Left ventricle myocardium inferior (tissue), 1 donor: Measurements from ENCODE around the gene PLEKHO2. TPM values are rescaled to one million over a fixed set of nuclear protein-coding genes. Genes with fewer than 3 reads are reported as not detected.

ENCODE experiments used
- DNase-seq: peaks from one replicate; pipeline ENCODE4 v3.0.0-alpha.2; 2020
- H3K27ac ChIP-seq: fragments of 200-600 bp; replicated peaks from 2 replicates; pipeline ENCODE4 v1.8.0; 2021
- H3K27me3 ChIP-seq: fragments of 200-600 bp; 2 replicates; pipeline ENCODE4 v1.8.0; 2021; ENCODE audit warnings: low read depth
- H3K36me3 ChIP-seq: fragments of 200-600 bp; 2 replicates; pipeline ENCODE4 v1.8.0; 2021
- H3K4me1 ChIP-seq: fragments of 200-600 bp; 2 replicates; pipeline ENCODE4 v1.8.0; 2021
- H3K4me3 ChIP-seq: fragments of 200-600 bp; 2 replicates; pipeline ENCODE4 v1.8.0; 2021; ENCODE audit warnings: mild to moderate bottlenecking, moderate library complexity
- H3K9me3 ChIP-seq: fragments of 200-600 bp; replicated peaks from 2 replicates; pipeline ENCODE4 v1.8.0; 2021
- intact Hi-C: fragments of 100-400 bp; cut with micrococcal nuclease; formaldehyde crosslinking; loops from one replicate; pipeline ENCODE4 v1.11.0; 2022
- total RNA-seq: library from RNA; stranded (reverse); fragmentation: NEBNext Ultra II Directional; extraction: Animal tissue kit (Norgen Biotek cat#: 25700); gene quantifications from one replicate; pipeline ENCODE4 v1.2.1, GENCODE V29; 2021
- TF ChIP-seq, protein P1 (sequence below): fragments of 200-600 bp; IDR thresholded peaks from 2 replicates; pipeline ENCODE4 v1.8.0; 2021; ENCODE audit warnings: antibody characterized with exemption, mild to moderate bottlenecking, borderline replicate concordance
- donor health status: DM: no; HTN: yes; CAD: no; lungs with severe emphysema.

PLEKHO2 gene
- total RNA-seq, 1 donor from 2014 or later = 8.0 TPM

DNA sequence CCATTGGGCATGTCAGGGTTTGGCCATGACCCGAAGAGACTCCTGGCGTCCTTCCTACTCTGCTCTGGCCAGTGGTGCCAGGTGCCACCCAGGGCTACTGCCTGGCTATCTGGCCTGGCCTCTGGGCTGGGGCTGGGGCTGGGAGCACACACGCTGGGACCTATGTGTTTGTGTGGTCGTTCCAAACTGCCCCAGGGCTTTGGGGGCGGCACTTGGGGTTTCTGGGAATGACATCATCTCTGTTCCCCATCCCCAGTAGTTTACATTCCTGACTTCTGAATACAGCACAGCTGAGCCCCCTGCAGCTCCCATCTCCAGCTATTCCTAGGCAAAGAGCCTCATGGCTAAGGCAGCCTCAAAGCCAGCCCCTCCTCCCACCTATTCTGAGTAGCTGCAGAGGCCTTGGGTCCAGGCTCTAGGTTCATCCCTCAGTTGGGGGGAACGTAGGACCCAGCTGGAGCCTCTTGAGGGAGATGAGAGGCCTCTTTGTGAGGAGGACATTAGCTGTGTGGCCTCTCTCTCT is 24.3 kb downstream of the PLEKHO2 start:
- no peak overlapping the region for H3K27ac ChIP-seq
- H3K36me3 ChIP-seq = peaks cover 40% of the 10 kb centered on the region
- intact Hi-C loops = no loop called here
- no peaks in the 10 kb centered on the region for H3K27me3 ChIP-seq
- H3K4me1 ChIP-seq = peaks cover 29% of the 10 kb centered on the region
- TF ChIP-seq, protein P1, sequence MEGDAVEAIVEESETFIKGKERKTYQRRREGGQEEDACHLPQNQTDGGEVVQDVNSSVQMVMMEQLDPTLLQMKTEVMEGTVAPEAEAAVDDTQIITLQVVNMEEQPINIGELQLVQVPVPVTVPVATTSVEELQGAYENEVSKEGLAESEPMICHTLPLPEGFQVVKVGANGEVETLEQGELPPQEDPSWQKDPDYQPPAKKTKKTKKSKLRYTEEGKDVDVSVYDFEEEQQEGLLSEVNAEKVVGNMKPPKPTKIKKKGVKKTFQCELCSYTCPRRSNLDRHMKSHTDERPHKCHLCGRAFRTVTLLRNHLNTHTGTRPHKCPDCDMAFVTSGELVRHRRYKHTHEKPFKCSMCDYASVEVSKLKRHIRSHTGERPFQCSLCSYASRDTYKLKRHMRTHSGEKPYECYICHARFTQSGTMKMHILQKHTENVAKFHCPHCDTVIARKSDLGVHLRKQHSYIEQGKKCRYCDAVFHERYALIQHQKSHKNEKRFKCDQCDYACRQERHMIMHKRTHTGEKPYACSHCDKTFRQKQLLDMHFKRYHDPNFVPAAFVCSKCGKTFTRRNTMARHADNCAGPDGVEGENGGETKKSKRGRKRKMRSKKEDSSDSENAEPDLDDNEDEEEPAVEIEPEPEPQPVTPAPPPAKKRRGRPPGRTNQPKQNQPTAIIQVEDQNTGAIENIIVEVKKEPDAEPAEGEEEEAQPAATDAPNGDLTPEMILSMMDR = no peak
- no peaks in the 10 kb centered on the region for H3K9me3 ChIP-seq
- DNase-seq = no peak
- no peak overlapping the region for H3K4me3 ChIP-seq

DNA sequence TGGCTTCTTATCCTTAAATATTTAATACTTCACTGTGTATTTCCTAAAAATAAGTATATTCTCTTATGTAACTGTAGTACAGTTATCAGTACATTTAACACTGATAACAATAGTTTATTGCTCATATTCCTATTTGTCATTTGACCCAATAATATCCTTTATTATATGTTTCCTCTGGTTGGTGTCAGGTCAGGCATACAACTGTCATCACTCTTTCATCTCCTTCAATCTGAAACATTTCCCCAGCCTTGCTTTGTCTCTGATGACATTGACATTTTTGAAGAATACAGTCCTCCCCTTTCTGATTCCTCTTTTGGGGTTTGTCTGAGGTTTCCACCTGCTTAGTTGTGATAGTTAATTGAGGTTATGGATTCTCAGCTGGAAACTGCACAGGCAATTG is 27.8 kb downstream of the PLEKHO2 start:
- Histone ChIP-seq H3K27me3 (no peaks in the 10 kb centered on the region), H3K4me3 (no peak overlapping the region), H3K27ac (no peak overlapping the region), H3K9me3 (no peaks in the 10 kb centered on the region), H3K4me1 (peaks cover 31% of the 10 kb centered on the region), H3K36me3 (peaks cover 25% of the 10 kb centered on the region)
- DNase-seq = no peak
- TF ChIP-seq, protein P1 = no peak
- intact Hi-C loops = no loop called here

DNA sequence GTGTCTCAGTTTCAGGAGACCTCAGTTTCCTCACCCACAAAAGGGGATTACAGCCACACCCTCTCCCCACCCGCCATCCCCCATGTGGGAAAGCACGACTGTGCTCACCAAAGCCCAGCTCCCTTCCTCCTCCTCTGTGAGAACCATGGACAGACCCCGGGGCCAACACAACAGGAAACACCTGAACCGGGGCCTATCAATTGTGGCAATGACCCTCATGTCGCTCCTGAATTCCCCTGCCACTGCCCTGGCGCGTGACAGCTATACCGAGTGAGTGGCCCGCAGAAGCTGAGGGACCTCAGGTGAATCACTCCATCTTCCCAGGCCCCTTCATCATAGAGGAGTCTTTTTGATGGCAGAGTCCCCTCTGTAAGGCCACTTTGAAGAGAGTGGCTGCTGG is 28.6 kb downstream of the PLEKHO2 start:
- H3K27me3 ChIP-seq = no peaks in the 10 kb centered on the region
- TF ChIP-seq, protein P1 = no peak
- peaks cover 16% of the 10 kb centered on the region for H3K36me3 ChIP-seq
- peaks cover 24% of the 10 kb centered on the region for H3K4me1 ChIP-seq
- no peak overlapping the region for H3K4me3 ChIP-seq
- DNase-seq = no peak
- no peak overlapping the region for H3K27ac ChIP-seq
- intact Hi-C loops = no loop called here
- no peaks in the 10 kb centered on the region for H3K9me3 ChIP-seq

DNA sequence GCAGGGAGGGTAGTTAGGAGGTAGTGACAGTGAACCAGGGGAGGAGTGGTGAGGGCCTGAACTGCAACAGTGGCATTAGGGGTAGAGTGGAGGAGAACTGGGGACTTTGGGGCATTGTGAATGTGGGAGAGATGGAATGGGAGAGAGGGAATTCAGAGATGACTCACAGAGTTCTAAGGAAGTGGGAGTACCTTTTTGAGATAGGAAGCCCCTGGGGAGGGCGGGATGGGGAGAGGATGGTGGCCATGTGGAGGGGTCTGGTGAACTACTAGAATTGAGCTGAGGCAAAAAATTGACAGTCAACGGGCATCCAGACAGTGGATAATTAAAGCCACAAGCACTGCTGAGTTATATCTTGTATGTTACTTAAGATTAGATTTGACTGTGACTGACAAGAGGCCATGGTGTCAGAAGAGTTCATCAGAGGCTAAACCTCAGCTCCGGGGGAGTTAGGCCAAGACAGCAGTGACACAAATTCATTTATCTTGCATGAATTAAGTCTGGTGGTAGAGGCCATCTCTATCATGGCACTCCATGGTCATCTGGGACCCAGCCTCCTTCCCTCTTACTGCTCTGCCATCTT is 34.0 kb downstream of the PLEKHO2 start:
- H3K27ac ChIP-seq = no peak overlapping the region
- DNase-seq = no peak
- H3K9me3 ChIP-seq = no peaks in the 10 kb centered on the region
- no peaks in the 10 kb centered on the region for H3K27me3 ChIP-seq
- intact Hi-C loops = no loop called here
- H3K4me1 ChIP-seq = peaks cover 41% of the 10 kb centered on the region
- no peaks in the 10 kb centered on the region for H3K36me3 ChIP-seq
- H3K4me3 ChIP-seq = no peak overlapping the region
- TF ChIP-seq, protein P1 = no peak

DNA sequence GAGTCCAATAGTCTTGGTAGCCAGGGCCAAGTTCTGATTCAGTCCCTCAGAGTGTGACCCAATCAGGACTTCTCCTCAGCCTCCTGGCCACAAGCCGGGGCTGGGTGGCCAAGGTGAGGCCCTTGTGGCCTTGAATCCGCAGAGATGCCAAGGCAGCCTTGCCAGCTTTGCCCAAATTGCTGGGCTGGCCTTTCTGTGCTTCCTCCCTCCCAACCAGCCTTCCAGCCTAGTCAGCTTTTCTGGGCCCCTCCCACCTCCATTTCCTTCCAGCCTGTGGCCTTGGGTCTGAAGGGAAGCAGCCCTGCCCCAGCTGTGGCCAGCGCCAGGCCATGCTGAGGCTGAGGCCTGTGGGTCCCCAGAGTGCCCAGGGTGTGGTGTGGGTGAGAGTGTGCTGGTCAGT is 35.7 kb downstream of the PLEKHO2 start:
- TF ChIP-seq, protein P1 = no peak
- Histone ChIP-seq H3K9me3 (no peaks in the 10 kb centered on the region), H3K4me1 (peaks cover 51% of the 10 kb centered on the region), H3K27ac (peak overlapping the region; percentile 80), H3K36me3 (no peaks in the 10 kb centered on the region), H3K27me3 (no peaks in the 10 kb centered on the region), H3K4me3 (no peak overlapping the region)
- DNase-seq = peak; percentile 79
- intact Hi-C loops = no loop called here
